Neutrophil (primary cell): ENCODE data around the gene ZNF488.

Experiments used
- H3K27ac ChIP-seq: fragments of 200-600 bp; sonication (generic); 2 replicates; pipeline ENCODE4 v1.5.1; 2016; ENCODE audit warnings: mild to moderate bottlenecking, moderate library complexity
- H3K27me3 ChIP-seq: fragments of 200-600 bp; sonication (generic); 2 replicates; pipeline ENCODE4 v1.6.0; 2016; ENCODE audit warnings: mild to moderate bottlenecking
- H3K36me3 ChIP-seq: fragments of 200-600 bp; sonication (generic); 2 replicates; pipeline ENCODE4 v1.5.1; 2017
- H3K4me1 ChIP-seq, 2 experiments: fragments of 200-600 bp in 1 of 2; sonication (generic) in 1 of 2; 1 replicate in 1 of 2; 2 replicates in 1 of 2; pipeline versions ENCODE4 v1.5.1 to v1.6.1; 2013 to 2016; ENCODE audit warnings: low read depth in 1 of 2, low read length in 1 of 2, mild to moderate bottlenecking in 1 of 2, moderate library complexity in 1 of 2; ENCODE audit not compliant: control insufficient read depth in 1 of 2, insufficient read depth in 1 of 2
- H3K4me3 ChIP-seq, 2 experiments: fragments of 200-600 bp in 1 of 2; sonication (generic) in 1 of 2; 1 replicate in 1 of 2; 2 replicates in 1 of 2; pipeline ENCODE4 v1.5.1; 2013 to 2016; ENCODE audit warnings: low read depth in 1 of 2, low read length in 1 of 2, mild to moderate bottlenecking in 1 of 2, moderate library complexity in 1 of 2
- H3K9me3 ChIP-seq: fragments of 200-600 bp; sonication (generic); 2 replicates; pipeline ENCODE4 v1.5.1; 2016
- CTCF ChIP-seq: fragments of 200-600 bp; sonication (generic); IDR thresholded peaks from 2 replicates; pipeline ENCODE4 v1.5.1; 2016; ENCODE audit warnings: antibody characterized with exemption

The ZNF488 gene

GRCh38 chr10:47408606-47409005 is 24.5 kb upstream of the ZNF488 start:
- Histone ChIP-seq H3K36me3 (no peaks in the 10 kb centered on the region), H3K27me3 (no peaks in the 10 kb centered on the region), H3K4me1 (peaks cover 8% of the 10 kb centered on the region in 2 experiments), H3K4me3 (no peak overlapping the region), H3K9me3 (no peaks in the 10 kb centered on the region), H3K27ac (no peak overlapping the region)
- no peak for TF ChIP-seq CTCF

GRCh38 chr10:47406870-47407691 is 23.0 kb upstream of the ZNF488 start:
- Histone ChIP-seq H3K4me3 (no peak overlapping the region), H3K36me3 (no peaks in the 10 kb centered on the region), H3K27ac (no peak overlapping the region), H3K9me3 (no peaks in the 10 kb centered on the region), H3K4me1 (peaks cover 8% of the 10 kb centered on the region in 2 experiments), H3K27me3 (no peaks in the 10 kb centered on the region)
- no peak for TF ChIP-seq CTCF

- H3K27me3 ChIP-seq, result no peaks in the 10 kb centered on the region
- no peak overlapping the region for H3K4me3 ChIP-seq
- no peaks in the 10 kb centered on the region for H3K36me3 ChIP-seq
- TF ChIP-seq CTCF, result no peak
- H3K4me1 ChIP-seq, result peaks cover 8% of the 10 kb centered on the region in 2 experiments
- no peaks in the 10 kb centered on the region for H3K9me3 ChIP-seq
- no peak overlapping the region for H3K27ac ChIP-seq
These were observed 22.4 kb upstream of the ZNF488 start for GRCh38 chr10:47406548-47406869.

GRCh38 chr10:47405857-47406547 is 21.9 kb upstream of the ZNF488 start:
- Histone ChIP-seq H3K27me3 (no peaks in the 10 kb centered on the region), H3K27ac (no peak overlapping the region), H3K4me1 (peaks cover 8% of the 10 kb centered on the region in 2 experiments), H3K36me3 (no peaks in the 10 kb centered on the region), H3K9me3 (no peaks in the 10 kb centered on the region), H3K4me3 (no peak overlapping the region)
- no peak for TF ChIP-seq CTCF

GRCh38 chr10:47404937-47405336 is 20.8 kb upstream of the ZNF488 start:
- Histone ChIP-seq H3K4me3 (no peak overlapping the region), H3K9me3 (no peaks in the 10 kb centered on the region), H3K4me1 (peaks cover 8% of the 10 kb centered on the region in 2 experiments), H3K27ac (no peak overlapping the region), H3K27me3 (peaks cover 6% of the 10 kb centered on the region), H3K36me3 (no peaks in the 10 kb centered on the region)
- no peak for TF ChIP-seq CTCF
